BJ (cell line): ENCODE measurements around the gene CDK3. TPM values are rescaled to one million over a fixed set of nuclear protein-coding genes. Genes with fewer than 3 reads are reported as not detected.

Source experiments
- CTCF ChIA-PET: fragments of 350-600 bp; formaldehyde crosslinking; extraction: SDS; loops from one replicate; lab custom pipeline; 2021; ENCODE audit warnings: antibody characterized with exemption, inconsistent platforms; lab: Yijun Ruan, JAX
- POLR2A ChIA-PET: fragments of 300-600 bp; sonication (Branson Sonifier 250); formaldehyde crosslinking; extraction: SDS; loops from one replicate; lab custom pipeline; 2021; ENCODE audit warnings: antibody characterized with exemption; lab: Charles Lee
- DNase-seq: peaks from one replicate; pipeline ENCODE4 v3.0.0-alpha.2; 2011; ENCODE audit warnings: low read depth
- H3K27me3 ChIP-seq: 2 replicates; pipeline ENCODE4 v1.6.0; 2011; ENCODE audit warnings: low read length; ENCODE audit not compliant: control insufficient read depth, insufficient read depth
- H3K36me3 ChIP-seq: 2 replicates; pipeline ENCODE4 v1.5.1; 2011; ENCODE audit warnings: low read length; ENCODE audit not compliant: control insufficient read depth, insufficient read depth
- H3K4me3 ChIP-seq: 2 replicates; pipeline ENCODE4 v1.5.1; 2011; ENCODE audit warnings: low read depth, mild to moderate bottlenecking, control low read depth, low read length
- CTCF ChIP-seq: IDR thresholded peaks from 2 replicates; pipeline ENCODE4 v1.5.1; 2011; ENCODE audit warnings: low read depth, mild to moderate bottlenecking, control low read depth, inconsistent platforms, low read length, moderate library complexity; ENCODE audit not compliant: insufficient read depth
- polyA minus RNA-seq: library from RNA; depleted of rRNA, polyadenylated mRNA; stranded (reverse); fragments of >200 nt; gene quantifications from 2 replicates; pipeline ENCODE4 v1.2.3, GENCODE V29; 2011; rRNA and poly(A)+ RNA removed
- polyA plus RNA-seq: library from polyadenylated mRNA; depleted of rRNA; stranded (reverse); fragments of >200 nt; gene quantifications from 2 replicates; pipeline ENCODE4 v1.2.3, GENCODE V29; 2011; rRNA removed

CDK3 gene
- 3.7 and 5.6 TPM in 2 replicates for polyA plus RNA-seq
- 0.72 and 1.6 TPM in 2 replicates for polyA minus RNA-seq

- TF ChIP-seq CTCF = no peak
- ChIA-PET CTCF (interaction anchor here (0.7 to 19.9 kb wide), 9 partner anchors 9 to 278 kb away, joined by 3 to 264 read pairs (median 7); partner anchors contain the start of gene MRPL38), POLR2A (no interaction called here)
- Histone ChIP-seq H3K4me3 (no peak within 1 kb of the TSS), H3K36me3 (peaks cover 5% of the 10 kb centered on the region), H3K27me3 (no peaks in the 10 kb centered on the region)
- no peak for DNase-seq
These were observed at the start of gene CDK3 for GRCh38 chr17:76000755-76001521. TSS of gene CDK3 (plus strand) at chr17:76000855. CDS start at chr17:76001426, 571 bp downstream.

DNA sequence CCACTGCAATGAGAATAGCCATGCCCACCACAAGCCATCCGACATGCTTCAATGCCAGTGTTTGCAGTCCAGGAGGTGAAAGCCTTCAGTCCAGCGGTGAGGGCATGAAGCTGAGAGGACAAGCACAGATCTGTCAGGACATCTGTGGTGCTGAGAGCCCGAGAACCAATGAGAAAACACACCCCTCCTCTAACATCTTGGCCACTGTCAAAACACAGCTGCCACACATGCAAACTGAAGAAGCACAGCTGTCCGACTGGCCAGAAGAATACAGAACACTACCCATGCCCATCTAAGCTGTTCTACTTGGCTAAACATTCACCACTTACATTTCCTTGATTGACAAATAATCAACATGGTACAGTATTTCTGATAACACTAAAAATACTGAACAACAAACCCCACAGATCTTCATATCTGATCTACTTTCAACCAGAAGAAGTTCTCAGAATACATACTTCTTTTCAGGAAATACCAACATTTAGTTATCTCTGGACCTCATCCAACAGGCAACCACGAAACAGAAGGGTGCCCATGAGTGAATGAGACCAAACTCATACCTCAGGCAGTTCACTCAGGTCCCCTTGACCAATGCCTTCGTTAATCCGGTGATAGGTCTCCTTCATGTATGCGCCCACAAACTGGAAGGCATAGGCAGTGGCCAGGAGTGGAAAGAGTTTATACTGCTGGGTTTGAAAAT, 49.6 kb upstream of the CDK3 start:
- POLR2A ChIA-PET = no interaction called here
- TF ChIP-seq CTCF = no peak
- DNase-seq = no peak
- CTCF ChIA-PET = interaction anchor here (0.8 to 1.7 kb wide), 2 partner anchors 46 to 55 kb away, joined by 3 to 4 read pairs; no protein-coding TSS in a partner anchor
- H3K4me3 ChIP-seq = no peak overlapping the region
- no peaks in the 10 kb centered on the region for H3K27me3 ChIP-seq
- H3K36me3 ChIP-seq = peaks cover 25% of the 10 kb centered on the region

DNA sequence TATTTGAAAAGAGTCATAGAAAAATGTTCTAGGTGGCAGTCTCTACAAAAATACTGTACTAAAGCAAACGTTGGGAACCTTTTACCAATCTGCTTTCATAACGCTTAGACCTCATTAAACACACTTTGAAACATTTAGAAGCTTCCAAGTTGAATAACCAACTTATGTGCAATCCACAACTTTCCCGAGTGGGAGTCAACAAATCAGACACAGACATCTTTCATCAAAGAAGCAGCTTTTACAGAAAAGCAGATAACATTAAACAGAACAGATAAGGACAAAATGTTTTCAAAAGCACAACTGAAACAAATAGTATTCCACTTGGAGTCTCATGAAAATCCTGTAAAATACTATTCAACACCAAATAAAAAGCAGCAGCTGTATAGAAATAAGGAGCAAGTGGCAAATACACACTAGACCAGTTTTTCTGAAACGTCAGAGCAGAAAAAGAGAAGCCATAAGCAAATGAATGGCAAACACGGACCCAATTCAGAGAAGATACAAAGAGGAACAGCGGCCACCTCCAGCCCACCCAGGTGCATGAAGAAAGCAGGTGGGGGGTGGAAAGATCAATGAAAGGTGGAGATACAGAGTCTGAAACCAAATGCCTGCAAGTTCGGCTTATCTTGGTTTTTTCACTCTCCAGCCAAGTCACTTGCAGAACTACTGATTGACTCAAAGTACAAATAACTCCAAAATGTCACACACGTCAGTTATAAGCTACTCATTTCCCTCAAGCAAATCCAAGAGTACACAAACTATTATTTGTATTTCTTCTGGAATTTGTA, 41.4 kb upstream of the CDK3 start:
- ChIA-PET POLR2A (no interaction called here), CTCF (interaction anchor here (0.7 to 1.1 kb wide), 2 partner anchors 10 to 14 kb away, joined by 3 to 5 read pairs; no protein-coding TSS in a partner anchor)

DNA sequence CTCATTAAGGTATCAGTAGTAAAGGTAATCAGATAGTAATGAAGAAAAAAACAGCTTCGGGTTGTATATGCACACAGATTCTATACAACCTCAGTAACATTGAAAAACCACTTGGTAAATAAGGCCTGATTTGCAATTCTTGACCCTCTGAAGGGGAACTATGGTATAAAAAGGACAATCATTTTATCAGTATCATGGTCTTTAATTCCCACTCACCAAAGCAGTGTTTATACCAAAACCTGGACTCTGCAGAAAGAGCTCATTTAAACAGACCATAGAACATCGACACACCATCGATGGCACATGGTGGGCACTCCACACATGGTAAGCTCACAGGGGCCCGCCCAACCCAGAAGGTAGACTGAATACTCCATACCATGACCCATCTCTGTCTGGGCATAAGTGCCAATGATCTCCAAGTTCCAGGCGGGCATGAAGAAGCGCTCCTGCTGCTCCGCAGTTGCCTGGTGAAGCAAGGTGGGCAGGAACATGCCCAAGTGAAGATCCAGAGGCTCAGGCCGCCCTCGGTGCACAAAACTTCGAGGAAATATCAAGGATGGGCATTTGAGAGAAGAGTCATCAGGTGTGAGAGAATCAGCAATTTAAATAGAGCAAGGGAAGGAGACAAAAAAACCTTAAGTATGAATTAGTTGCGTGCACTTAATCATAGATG, 40.7 kb upstream of the CDK3 start:
- no peak overlapping the region for H3K4me3 ChIP-seq
- H3K36me3 ChIP-seq = peaks cover 8% of the 10 kb centered on the region; the same call in 1 of the 2 replicates
- POLR2A ChIA-PET = no interaction called here
- DNase-seq = no peak
- H3K27me3 ChIP-seq = no peaks in the 10 kb centered on the region
- TF ChIP-seq CTCF = no peak
- CTCF ChIA-PET = interaction anchor here (1.1 kb wide), 1 partner anchor 9 kb away, joined by 5 read pairs; no protein-coding TSS in a partner anchor

More for the DNA sequence above, 41.4 kb upstream of the CDK3 start:
- no peak for DNase-seq
- H3K4me3 ChIP-seq = no peak overlapping the region
- TF ChIP-seq CTCF = no peak
- peaks cover 8% of the 10 kb centered on the region; the same call in 1 of the 2 replicates for H3K36me3 ChIP-seq
- H3K27me3 ChIP-seq = no peaks in the 10 kb centered on the region
